T-cell (primary cell): Measurements from ENCODE around the gene CSTF3. TPM values are rescaled to one million over a fixed set of nuclear protein-coding genes. Genes with fewer than 3 reads are reported as not detected.

ENCODE experiments used
- ATAC-seq, 4 experiments: fragments of 200-7000 bp in 3 of 4; fragments of 150-1000 bp in 1 of 4; cut with Tn5 transposase; replicated peaks in 1 of 4; 1 replicate in 3 of 4; 2 replicates in 1 of 4; pipeline ENCODE4 v1.10.0; 2021; ENCODE audit warnings: moderate library complexity in 3 of 4, mild to moderate bottlenecking in 2 of 4, moderate number of reproducible peaks in 1 of 4
- CTCF ChIA-PET, 2 donors: fragments of 300-600 bp; sonication (Branson Sonifier 250); formaldehyde crosslinking; loops; one replicate each; lab custom pipeline; 2022; ENCODE audit warnings: antibody characterized with exemption in 2 of 2; lab: Charles Lee
- POLR2A ChIA-PET, 2 donors: fragments of 300-600 bp; sonication (Branson Sonifier 250); formaldehyde crosslinking; loops; one replicate each; lab custom pipeline; 2022; ENCODE audit warnings: antibody characterized with exemption in 2 of 2; lab: Charles Lee
- DNase-seq, 35 experiments: peaks; one replicate each; pipeline versions ENCODE4 v3.0.0 to v3.0.0-alpha.2; 2013 to 2023
- H3K27ac ChIP-seq: one replicate; pipeline ENCODE4 v1.5.1; 2013; ENCODE audit warnings: low read length
- H3K27me3 ChIP-seq, 2 experiments: replicated peaks in 1 of 2; 1 replicate in 1 of 2; 2 replicates in 1 of 2; pipeline versions ENCODE4 v1.6.1 to v1.7.0; 2013; ENCODE audit warnings: low read length in 1 of 2, mixed read lengths in 1 of 2; ENCODE audit not compliant: control insufficient read depth in 2 of 2, insufficient read depth in 2 of 2; ENCODE audit errors: extremely low read depth in 1 of 2
- H3K36me3 ChIP-seq, 2 donors: 1 replicate in 1 of 2; 2 replicates in 1 of 2; pipeline versions ENCODE4 v1.6.1 to v1.7.0; 2013; ENCODE audit warnings: low read length in 1 of 2; ENCODE audit not compliant: control insufficient read depth in 2 of 2, insufficient read depth in 1 of 2; ENCODE audit errors: extremely low read depth in 1 of 2
- H3K4me1 ChIP-seq, 2 experiments: 1 replicate in 1 of 2; 2 replicates in 1 of 2; pipeline versions ENCODE4 v1.6.1 to v1.7.0; 2013; ENCODE audit warnings: low read length in 2 of 2, mixed read lengths in 1 of 2; ENCODE audit not compliant: insufficient read depth in 2 of 2, control insufficient read depth in 1 of 2; ENCODE audit errors: extremely low read depth in 1 of 2
- H3K4me3 ChIP-seq, 2 donors: 1 replicate in 1 of 2; 2 replicates in 1 of 2; pipeline versions ENCODE4 v1.5.1 to v1.7.0; 2013; ENCODE audit warnings: mild to moderate bottlenecking in 2 of 2, low read length in 1 of 2, moderate library complexity in 1 of 2; ENCODE audit not compliant: control insufficient read depth in 1 of 2; ENCODE audit errors: extremely low read depth in 1 of 2
- H3K9me3 ChIP-seq: 2 replicates; pipeline ENCODE4 v1.7.0; 2013
- H3K27ac Mint-ChIP-seq, 2 donors: one replicate each; pipeline ENCODE4 v1.8.0; 2020 to 2021; ENCODE audit warnings: mild to moderate bottlenecking in 2 of 2, mixed read lengths in 2 of 2
- H3K27me3 Mint-ChIP-seq, 2 donors: one replicate each; pipeline ENCODE4 v1.8.0; 2021 to 2022; ENCODE audit warnings: mixed read lengths in 2 of 2
- H3K36me3 Mint-ChIP-seq: one replicate; pipeline ENCODE4 v1.8.0; 2021; ENCODE audit warnings: mixed read lengths
- H3K4me1 Mint-ChIP-seq, 3 donors: one replicate each; pipeline ENCODE4 v1.8.0; 2020 to 2022; ENCODE audit warnings: mixed read lengths in 3 of 3, mild to moderate bottlenecking in 1 of 3
- H3K4me3 Mint-ChIP-seq, 3 donors: one replicate each; pipeline ENCODE4 v1.8.0; 2020 to 2022; ENCODE audit warnings: mild to moderate bottlenecking in 3 of 3, mixed read lengths in 3 of 3, moderate library complexity in 3 of 3
- H3K9me3 Mint-ChIP-seq, 3 donors: one replicate each; pipeline ENCODE4 v1.8.0; 2020 to 2022; ENCODE audit warnings: mixed read lengths in 3 of 3
- WGBS: methylation state at CpG from one replicate; pipeline ENCODE4 v1.1.5; 2013; ENCODE audit warnings: missing lambda C conversion rate; ENCODE audit not compliant: insufficient coverage; 5-methylcytosine and 5-hydroxymethylcytosine counted together
- total RNA-seq, 35 experiments: library from RNA in 6 of 35; stranded (reverse) in 6 of 35; fragments of 120-200 nt in 1 of 35; gene quantifications; one replicate each; pipeline versions ENCODE4 v1.2.1 to v1.2.4 and lab custom pipeline; 2013 to 2026

Gene CSTF3
- total RNA-seq, 5 donors from 2014 or later (not counting 1 experiment from before 2014, with no cell fraction given) = 17.3 to 27.1 (median 24.9) TPM

GRCh38 chr11:33035011-33035410 is 126.3 kb downstream of the CSTF3 start:
- peaks cover 0 to 2% of the 10 kb centered on the region in 2 experiments for H3K27me3 ChIP-seq
- POLR2A ChIA-PET = interaction anchor here in 1 of 2 donors (1.1 kb wide), 1 partner anchor 13 kb away, joined by 3 read pairs; no protein-coding TSS in a partner anchor
- CTCF ChIA-PET = interaction anchor here in 1 of 2 donors (0.6 kb wide), 1 partner anchor 16 kb away, joined by 4 read pairs; no protein-coding TSS in a partner anchor
- no peak overlapping the region for H3K4me3 Mint-ChIP-seq
- peaks cover 0 to 3% of the 10 kb centered on the region in 2 experiments for H3K4me1 ChIP-seq
- peak overlapping the region in 1 of 2 donors; percentile 65 for H3K27ac Mint-ChIP-seq
- H3K27ac ChIP-seq = no peak overlapping the region
- ATAC-seq (no peak), DNase-seq (no peak)
- H3K4me3 ChIP-seq = no peak overlapping the region
- WGBS = no CpG with 5 or more reads among the region's 1 CpG
- H3K27me3 Mint-ChIP-seq = peaks cover 3 to 14% of the 10 kb centered on the region in 2 donors
- H3K9me3 ChIP-seq = no peaks in the 10 kb centered on the region
- no peaks in the 10 kb centered on the region for H3K9me3 Mint-ChIP-seq
- no peaks in the 10 kb centered on the region for H3K36me3 ChIP-seq
- peaks cover 4 to 7% (median 4%) of the 10 kb centered on the region in 3 donors for H3K4me1 Mint-ChIP-seq
- no peaks in the 10 kb centered on the region for H3K36me3 Mint-ChIP-seq

Other genes starting within 250 kb of the CSTF3 start
- 1 to 10 TPM; 2.1 to 5.3 (median 2.5) TPM for gene DEPDC7, start 145.6 kb downstream of the CSTF3 start, total RNA-seq
- 10 to 100 TPM; 12.8 to 20.3 (median 15.1) TPM for gene TCP11L1, start 121.9 kb downstream of the CSTF3 start, total RNA-seq
- gene HIPK3, start 95.9 kb upstream of the CSTF3 start, total RNA-seq = 10 to 100 TPM; 47.2 to 70.2 (median 65.0) TPM
- gene KIAA1549L, start 214.6 kb upstream of the CSTF3 start, total RNA-seq = under 1 TPM in 1 of 5 donors, not detected in 4; 0.09 TPM